Measurements from ENCODE around the gene ALDH1A3. TPM values are rescaled to one million over a fixed set of nuclear protein-coding genes. Genes with fewer than 3 reads are reported as not detected.

The ALDH1A3 gene
- total and polyA plus RNA-seq, 2 of the 13 experiments (the other 11 are each of a cell fraction or from before 2014, with no cell fraction given), result not detected

GRCh38 chr15:100879061-100879463 is 569 bp upstream of the ALDH1A3 start:
- ChIA-PET POLR2A (no interaction called here), CTCF (ENCODE audit: low intra/inter-chr PET ratio, low total read pairs) (no interaction called here)
- Histone ChIP-seq H3K9me3 (ENCODE audit: low read length) (no peaks in the 10 kb centered on the region), H2AFZ (ENCODE audit: low read length) (no peak overlapping the region), H3K27me3 (ENCODE audit: control insufficient read depth in 1 of 2, insufficient read depth in 2 of 2, low read length in 2 of 2) (peaks cover 6 to 55% of the 10 kb centered on the region in 2 experiments), H3K4me2 (ENCODE audit: low read depth, low read length) (0 out of 2 replicates have a peak overlapping the region, but pooled peaks have one; percentile 7), H3K36me3 (replicated peaks in 1 of 2; ENCODE audit: control insufficient read depth in 1 of 2, insufficient read depth in 2 of 2, low read length in 2 of 2) (no peaks in the 10 kb centered on the region), H3K4me3 (replicated peaks in 1 of 3; ENCODE audit: insufficient read depth in 1 of 3, low read depth in 2 of 3, low read length in 3 of 3) (peak overlapping the region in 1 of 3 experiments; percentile 23; a peak in 1 of 6 replicates), H3K27ac (ENCODE audit: extremely low read length, insufficient read depth, low read length) (no peak overlapping the region), H3K4me1 (ENCODE audit: insufficient read depth, low read length) (no peaks in the 10 kb centered on the region), H3K9ac (ENCODE audit: insufficient read depth, low read depth, low read length) (no peak overlapping the region), H4K20me1 (ENCODE audit: insufficient read depth, low read length) (no peaks in the 10 kb centered on the region), H3K79me2 (ENCODE audit: insufficient read depth, low read length) (no peaks in the 10 kb centered on the region)
- FAIRE-seq (no peak), ATAC-seq (peak; percentile 34; the same call in 1 of the 3 replicates), DNase-seq (ENCODE audit: low spot score) (no peak)
- no TSS peak for BruUV-seq (replicated peaks)
- in situ Hi-C loops (cut with HindIII; ENCODE audit: extremely low pct_ligation_motif_present, low pct_unique_long_range_greater_than_20kb), result no loop called here
- 18% methylated on average over 6 of the region's 62 CpGs for WGBS (ENCODE audit: low lambda C conversion rate)
- intact Hi-C loops (cut with micrococcal nuclease; ENCODE audit: unreplicated experiment), result no loop called here
- TF ChIP-seq NR0B2 (CRISPR knock-in tag; IDR thresholded peaks at IDR 0.05), result no peak
- TF ChIP-seq TSC22D2 (CRISPR knock-in tag; IDR thresholded peaks at IDR 0.05; ENCODE audit: borderline replicate concordance), result no peak
- TF ChIP-seq ZNF567 (CRISPR knock-in tag; IDR thresholded peaks at IDR 0.05; ENCODE audit: borderline replicate concordance), result no peak
- TF ChIP-seq PRDM10 (CRISPR knock-in tag; IDR thresholded peaks at IDR 0.05; ENCODE audit: low read depth), result no peak
- TF ChIP-seq FOXK2 (IDR thresholded peaks at IDR 0.05), result no peak
- no peak for TF ChIP-seq PCBP2 (optimal IDR thresholded peaks at IDR 0.05; ENCODE audit: low read depth, low read length, poor library complexity, severe bottlenecking)
- TF ChIP-seq SMAD9 (CRISPR knock-in tag; IDR thresholded peaks at IDR 0.05), result no peak
- no peak for TF ChIP-seq ZNF513 (CRISPR knock-in tag; conservative IDR thresholded peaks at IDR 0.05)
- no peak for TF ChIP-seq KAT7 (CRISPR knock-in tag; IDR thresholded peaks at IDR 0.05; ENCODE audit: borderline replicate concordance)
- TF ChIP-seq ZBTB2 (CRISPR knock-in tag; IDR thresholded peaks at IDR 0.05; ENCODE audit: low read depth), result no peak
- no peak for TF ChIP-seq TCF7 (IDR thresholded peaks at IDR 0.05; ENCODE audit: low read depth)
- no peak for TF ChIP-seq KDM5B (CRISPR knock-in tag; IDR thresholded peaks at IDR 0.05; ENCODE audit: borderline replicate concordance)
- no peak for TF ChIP-seq THAP7 (CRISPR knock-in tag; IDR thresholded peaks at IDR 0.05)
- no peak for TF ChIP-seq AGO1 (IDR thresholded peaks at IDR 0.05; ENCODE audit: low read depth, low read length, poor library complexity, severe bottlenecking)
- no peak for TF ChIP-seq ZNF382 (CRISPR knock-in tag; IDR thresholded peaks at IDR 0.05; ENCODE audit: borderline replicate concordance)
- no peak for TF ChIP-seq ZEB1 (IDR thresholded peaks at IDR 0.05; ENCODE audit: insufficient replicate concordance, low read depth)
